ENCODE measurements around the gene ATF3.
"Not testable (repeated sequence)": the region's sequence is repeated elsewhere in the genome, so short reads cannot be mapped to it uniquely, and the experiment has no call there.

The ATF3 gene

GRCh38 chr1:212629450-212630157 lies 21.0 kb downstream of the ATF3 start:
- no peak for DNase-seq

GRCh38 chr1:212630158-212630900 lies 21.8 kb downstream of the ATF3 start:
- peak; percentile 39 for DNase-seq

GRCh38 chr1:212633161-212633560 lies 24.6 kb downstream of the ATF3 start:
- no peak for DNase-seq

GRCh38 chr1:212634252-212634651 lies 25.7 kb downstream of the ATF3 start:
- no peak for DNase-seq

- no peak for DNase-seq
Observed at GRCh38 chr1:212635141-212635631, 26.6 kb downstream of the ATF3 start.

- DNase-seq = no peak
Observed at GRCh38 chr1:212637902-212638301, 29.3 kb downstream of the ATF3 start.

GRCh38 chr1:212638492-212639151 lies 30.1 kb downstream of the ATF3 start:
- DNase-seq = no peak

- DNase-seq = not testable (repeated sequence)
Observed at GRCh38 chr1:212639524-212639923, 31.0 kb downstream of the ATF3 start.

GRCh38 chr1:212640223-212640878 lies 31.8 kb downstream of the ATF3 start:
- no peak for DNase-seq

GRCh38 chr1:212641956-212642355 lies 33.4 kb downstream of the ATF3 start:
- no peak for DNase-seq

GRCh38 chr1:212643877-212644276 lies 35.3 kb downstream of the ATF3 start:
- DNase-seq = no peak

GRCh38 chr1:212644866-212645545 lies 36.4 kb downstream of the ATF3 start:
- DNase-seq = no peak

GRCh38 chr1:212645546-212646543 lies 37.3 kb downstream of the ATF3 start:
- no peak for DNase-seq

GRCh38 chr1:212646588-212646987 lies 38.0 kb downstream of the ATF3 start:
- no peak for DNase-seq

- no peak for DNase-seq
Observed at GRCh38 chr1:212647004-212647403, 38.4 kb downstream of the ATF3 start.

GRCh38 chr1:212648431-212648830 lies 39.9 kb downstream of the ATF3 start:
- DNase-seq = no peak

GRCh38 chr1:212649020-212649419 lies 40.5 kb downstream of the ATF3 start:
- no peak for DNase-seq

- DNase-seq = no peak
Observed at GRCh38 chr1:212650228-212650627, 41.7 kb downstream of the ATF3 start.

GRCh38 chr1:212651521-212651920 lies 43.0 kb downstream of the ATF3 start:
- DNase-seq = no peak

- DNase-seq = no peak
Observed at GRCh38 chr1:212651977-212652376, 43.4 kb downstream of the ATF3 start.

- DNase-seq = no peak
Observed at GRCh38 chr1:212652609-212653008, 44.0 kb downstream of the ATF3 start.
